WTC11 (cell line): ENCODE results near the gene USH2A. TPM values are rescaled to one million over a fixed set of nuclear protein-coding genes. Genes with fewer than 3 reads are reported as not detected.

ENCODE experiments used
- ATAC-seq: fragments of 200-7000 bp; cut with Tn5 transposase; 2 replicates; pipeline ENCODE4 v1.10.0; 2021; ENCODE audit warnings: mild to moderate bottlenecking, moderate library complexity
- CTCF ChIA-PET: fragments of 300-600 bp; sonication (Branson Sonifier 250); formaldehyde crosslinking; loops from one replicate; lab custom pipeline; 2021; ENCODE audit warnings: antibody characterized with exemption; lab: Charles Lee
- POLR2A ChIA-PET: fragments of 350-600 bp; sonication (Branson Sonifier 250); formaldehyde crosslinking; loops from one replicate; lab custom pipeline; 2021; ENCODE audit warnings: antibody characterized with exemption; lab: Charles Lee
- DNase-seq: peaks from one replicate; pipeline ENCODE4 v3.0.0; 2021; ENCODE audit warnings: low spot score
- H3K27ac Mint-ChIP-seq: 2 replicates; pipeline ENCODE4 v1.8.0; 2021; ENCODE audit warnings: mixed read lengths
- H3K27me3 Mint-ChIP-seq: 2 replicates; pipeline ENCODE4 v1.8.0; 2021; ENCODE audit warnings: low read depth, mild to moderate bottlenecking, moderate library complexity, mixed read lengths
- H3K36me3 Mint-ChIP-seq: 2 replicates; pipeline ENCODE4 v1.8.0; 2021; ENCODE audit warnings: mixed read lengths
- H3K4me1 Mint-ChIP-seq: 2 replicates; pipeline ENCODE4 v1.8.0; 2022; ENCODE audit warnings: mixed read lengths
- H3K4me3 Mint-ChIP-seq: 2 replicates; pipeline ENCODE4 v1.8.0; 2021; ENCODE audit warnings: mild to moderate bottlenecking, moderate library complexity, mixed read lengths
- H3K9me3 Mint-ChIP-seq: 2 replicates; pipeline ENCODE4 v1.8.0; 2021; ENCODE audit warnings: mixed read lengths
- CREB1 ChIP-seq: sonication (generic); formaldehyde crosslinking; IDR thresholded peaks from 2 replicates; pipeline ENCODE4 v1.8.0; 2023; ENCODE audit warnings: mild to moderate bottlenecking, missing genetic modification reagents
- ETV6 ChIP-seq: sonication (generic); formaldehyde crosslinking; IDR thresholded peaks from 2 replicates; pipeline ENCODE4 v1.8.1; 2022; ENCODE audit warnings: mild to moderate bottlenecking, missing genetic modification reagents
- FOXP1 ChIP-seq: sonication (generic); formaldehyde crosslinking; IDR thresholded peaks from 2 replicates; pipeline ENCODE4 v1.8.0; 2022; ENCODE audit warnings: missing genetic modification reagents, mild to moderate bottlenecking, moderate library complexity, borderline replicate concordance
- GRHL2 ChIP-seq: fragments of 250-450 bp; sonication (Bioruptor Pico); IDR thresholded peaks from 2 replicates; pipeline ENCODE4 v1.8.0; 2022; ENCODE audit warnings: mild to moderate bottlenecking, moderate library complexity; ENCODE audit not compliant: insufficient replicate concordance, severe bottlenecking
- GTF2I ChIP-seq: fragments of 250-450 bp; sonication (Bioruptor Pico); conservative IDR thresholded peaks from 2 replicates; pipeline ENCODE4 v1.4.0; 2021; ENCODE audit warnings: mild to moderate bottlenecking
- JAZF1 ChIP-seq: fragments of 250-450 bp; sonication (Bioruptor Pico); IDR thresholded peaks from 2 replicates; pipeline ENCODE4 v1.9.0; 2021; ENCODE audit warnings: moderate library complexity, mild to moderate bottlenecking, inconsistent platforms
- MXD4 ChIP-seq: fragments of 250-450 bp; sonication (Bioruptor Pico); IDR thresholded peaks from 2 replicates; pipeline ENCODE4 v1.8.0; 2021; ENCODE audit warnings: mild to moderate bottlenecking, moderate library complexity, borderline replicate concordance
- MYBL2 ChIP-seq: sonication (generic); formaldehyde crosslinking; IDR thresholded peaks from 2 replicates; pipeline ENCODE4 v1.8.1; 2023; ENCODE audit warnings: mild to moderate bottlenecking, moderate library complexity, missing genetic modification reagents
- NFATC4 ChIP-seq: fragments of 250-450 bp; sonication (Bioruptor Pico); IDR thresholded peaks from 2 replicates; pipeline ENCODE4 v1.9.0; 2021; ENCODE audit warnings: mild to moderate bottlenecking
- NFYB ChIP-seq: sonication (generic); formaldehyde crosslinking; conservative IDR thresholded peaks from 2 replicates; pipeline ENCODE4 v1.8.0; 2022; ENCODE audit warnings: low read depth, missing genetic modification reagents
- NR2C2 ChIP-seq: sonication (generic); formaldehyde crosslinking; IDR thresholded peaks from 2 replicates; pipeline ENCODE4 v1.8.0; 2022; ENCODE audit warnings: mild to moderate bottlenecking, missing genetic modification reagents
- PRRX2 ChIP-seq: fragments of 250-450 bp; sonication (Bioruptor Pico); IDR thresholded peaks from 2 replicates; pipeline ENCODE4 v1.8.0; 2021; ENCODE audit warnings: mild to moderate bottlenecking
- SMAD4 ChIP-seq: sonication (generic); formaldehyde crosslinking; IDR thresholded peaks from 2 replicates; pipeline ENCODE4 v1.8.0; 2022; ENCODE audit warnings: mild to moderate bottlenecking, missing genetic modification reagents
- ZNF219 ChIP-seq: sonication (generic); formaldehyde crosslinking; IDR thresholded peaks from 2 replicates; pipeline ENCODE4 v1.8.0; 2023; ENCODE audit warnings: missing genetic modification reagents, mild to moderate bottlenecking, borderline replicate concordance
- ZNF232 ChIP-seq: sonication (generic); formaldehyde crosslinking; IDR thresholded peaks from 2 replicates; pipeline ENCODE4 v1.8.0; 2022; ENCODE audit warnings: mild to moderate bottlenecking, missing genetic modification reagents
- ZNF263 ChIP-seq: sonication (generic); formaldehyde crosslinking; IDR thresholded peaks from 2 replicates; pipeline ENCODE4 v1.8.1; 2022; ENCODE audit warnings: low read depth, mild to moderate bottlenecking, moderate library complexity, missing genetic modification reagents
- total RNA-seq: library from RNA; stranded (reverse); gene quantifications from 3 replicates; pipeline ENCODE4 v1.2.3, GENCODE V29; 2021
- TF ChIP-seq, protein P1 (sequence below): fragments of 250-450 bp; sonication (Bioruptor Pico); conservative IDR thresholded peaks from 2 replicates; pipeline ENCODE4 v1.9.0; 2021; ENCODE audit warnings: mild to moderate bottlenecking
- TF ChIP-seq, protein P2 (sequence below): sonication (generic); formaldehyde crosslinking; IDR thresholded peaks from 2 replicates; pipeline ENCODE4 v1.8.1; 2022; ENCODE audit warnings: mild to moderate bottlenecking, missing genetic modification reagents, moderate library complexity, borderline replicate concordance
- TF ChIP-seq, protein P3 (sequence below): sonication (generic); formaldehyde crosslinking; IDR thresholded peaks from 2 replicates; pipeline ENCODE4 v1.8.1; 2022; ENCODE audit warnings: low read depth, mild to moderate bottlenecking, moderate library complexity, missing genetic modification reagents, borderline replicate concordance
- TF ChIP-seq, protein P4 (sequence below): fragments of 250-450 bp; sonication (Bioruptor Pico); IDR thresholded peaks from 2 replicates; pipeline ENCODE4 v2.1.2; 2022; ENCODE audit warnings: mild to moderate bottlenecking, moderate library complexity
- TF ChIP-seq, protein P5 (sequence below): sonication (generic); formaldehyde crosslinking; conservative IDR thresholded peaks from 2 replicates; pipeline ENCODE4 v1.8.1; 2022; ENCODE audit warnings: mild to moderate bottlenecking, missing genetic modification reagents
- TF ChIP-seq, protein P6 (sequence below): sonication (generic); formaldehyde crosslinking; IDR thresholded peaks from 2 replicates; pipeline ENCODE4 v1.8.1; 2023; ENCODE audit warnings: mild to moderate bottlenecking, missing genetic modification reagents

USH2A gene
- total RNA-seq, 1 experiment from 2014 or later = 0.37 TPM

DNA sequence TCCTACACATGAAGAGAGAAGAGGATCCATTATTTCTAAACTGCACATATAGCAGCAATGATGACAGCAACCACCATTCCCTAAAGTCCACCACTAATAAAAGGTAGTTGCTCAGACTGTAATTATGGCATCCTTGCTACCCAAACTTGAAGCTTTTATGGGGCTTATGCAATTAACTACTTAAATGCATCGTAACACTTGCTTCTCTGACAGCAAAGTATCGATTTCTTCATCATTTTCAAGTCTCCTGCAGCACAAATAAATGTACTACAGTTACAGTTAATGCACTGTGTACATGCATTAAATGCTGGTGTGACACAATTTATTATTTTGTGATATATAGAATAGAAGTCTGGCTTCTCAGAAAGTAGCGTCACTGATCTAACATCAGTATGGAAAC is 241.7 kb downstream of the USH2A start:
- ChIA-PET POLR2A (no interaction called here), CTCF (interaction anchor here (3.2 kb wide), 1 partner anchor 40 kb away, joined by 17 read pairs; no protein-coding TSS in a partner anchor)
- DNase-seq = no peak
- Mint-ChIP-seq H3K4me1 (peaks cover 49% of the 10 kb centered on the region), H3K4me3 (no peak overlapping the region), H3K9me3 (no peaks in the 10 kb centered on the region), H3K27ac (no peak overlapping the region), H3K36me3 (no peaks in the 10 kb centered on the region), H3K27me3 (no peaks in the 10 kb centered on the region)
- ATAC-seq = no peak
- TF ChIP-seq, protein P1, sequence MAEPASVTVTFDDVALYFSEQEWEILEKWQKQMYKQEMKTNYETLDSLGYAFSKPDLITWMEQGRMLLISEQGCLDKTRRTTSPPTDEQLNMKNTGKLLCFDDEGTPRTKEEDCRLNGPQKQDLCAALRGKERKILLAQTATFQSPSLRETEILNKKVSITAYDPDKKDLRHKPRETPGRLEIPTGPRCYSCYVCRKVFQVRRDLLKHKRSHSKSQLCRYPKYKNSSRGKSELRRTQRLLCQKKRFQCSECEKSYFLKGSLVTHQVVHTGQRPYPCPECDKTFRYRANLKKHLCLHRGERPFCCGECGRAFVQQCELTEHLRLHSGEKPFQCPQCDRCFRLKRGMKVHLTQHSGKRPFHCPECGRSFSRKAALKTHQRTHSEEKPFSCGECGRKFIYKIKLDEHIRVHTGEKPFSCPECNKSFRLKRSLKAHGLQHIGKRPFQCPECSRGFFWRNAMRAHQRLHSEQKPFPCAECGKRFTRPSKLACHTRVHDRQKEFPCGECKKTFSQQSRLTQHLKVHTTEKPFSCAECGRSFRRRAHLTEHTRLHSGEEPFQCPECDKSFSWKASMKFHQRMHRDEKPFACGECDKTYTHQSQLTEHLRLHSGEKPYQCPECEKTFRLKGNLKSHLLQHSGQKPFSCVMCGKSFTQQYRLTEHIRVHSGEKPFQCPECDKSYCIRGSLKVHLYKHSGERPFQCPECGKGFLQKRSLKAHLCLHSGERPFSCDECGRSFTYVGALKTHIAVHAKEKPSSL (CRISPR knock-in tag) = no peak
- TF ChIP-seq, protein P2, sequence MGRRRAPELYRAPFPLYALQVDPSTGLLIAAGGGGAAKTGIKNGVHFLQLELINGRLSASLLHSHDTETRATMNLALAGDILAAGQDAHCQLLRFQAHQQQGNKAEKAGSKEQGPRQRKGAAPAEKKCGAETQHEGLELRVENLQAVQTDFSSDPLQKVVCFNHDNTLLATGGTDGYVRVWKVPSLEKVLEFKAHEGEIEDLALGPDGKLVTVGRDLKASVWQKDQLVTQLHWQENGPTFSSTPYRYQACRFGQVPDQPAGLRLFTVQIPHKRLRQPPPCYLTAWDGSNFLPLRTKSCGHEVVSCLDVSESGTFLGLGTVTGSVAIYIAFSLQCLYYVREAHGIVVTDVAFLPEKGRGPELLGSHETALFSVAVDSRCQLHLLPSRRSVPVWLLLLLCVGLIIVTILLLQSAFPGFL (CRISPR knock-in tag) = no peak
- TF ChIP-seq SMAD4 (CRISPR knock-in tag) (no peak), NFYB (CRISPR knock-in tag) (no peak), FOXP1 (CRISPR knock-in tag) (no peak), NFATC4 (no peak), ZNF232 (no peak), JAZF1 (no peak), PRRX2 (CRISPR knock-in tag) (no peak)
- TF ChIP-seq, protein P3, sequence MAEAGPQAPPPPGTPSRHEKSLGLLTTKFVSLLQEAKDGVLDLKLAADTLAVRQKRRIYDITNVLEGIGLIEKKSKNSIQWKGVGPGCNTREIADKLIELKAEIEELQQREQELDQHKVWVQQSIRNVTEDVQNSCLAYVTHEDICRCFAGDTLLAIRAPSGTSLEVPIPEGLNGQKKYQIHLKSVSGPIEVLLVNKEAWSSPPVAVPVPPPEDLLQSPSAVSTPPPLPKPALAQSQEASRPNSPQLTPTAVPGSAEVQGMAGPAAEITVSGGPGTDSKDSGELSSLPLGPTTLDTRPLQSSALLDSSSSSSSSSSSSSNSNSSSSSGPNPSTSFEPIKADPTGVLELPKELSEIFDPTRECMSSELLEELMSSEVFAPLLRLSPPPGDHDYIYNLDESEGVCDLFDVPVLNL (CRISPR knock-in tag) = no peak
- TF ChIP-seq, all 79 proteins: peak for 0

DNA sequence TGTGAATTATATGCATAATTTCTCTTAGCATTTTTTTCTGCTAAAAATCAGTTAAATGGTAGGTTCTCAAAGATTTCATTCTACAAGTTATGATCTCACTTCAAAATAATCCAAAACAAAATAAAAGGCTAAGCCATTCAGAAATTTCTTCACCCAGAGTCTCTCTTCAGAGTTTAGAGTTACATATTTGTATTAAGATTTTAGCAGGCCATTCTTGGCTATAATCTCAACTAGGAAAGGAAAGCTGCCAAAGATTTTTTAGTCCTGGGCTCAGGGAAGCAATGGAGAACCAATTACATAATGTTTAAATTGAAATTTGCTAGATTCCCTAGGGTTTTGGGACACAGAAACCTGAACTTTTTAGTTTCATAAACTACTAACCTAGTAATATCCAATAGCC is 245.0 kb downstream of the USH2A start:
- H3K4me3 Mint-ChIP-seq = no peak overlapping the region
- ChIA-PET POLR2A (no interaction called here), CTCF (no interaction called here)
- H3K36me3 Mint-ChIP-seq = no peaks in the 10 kb centered on the region
- H3K4me1 Mint-ChIP-seq = peaks cover 27% of the 10 kb centered on the region
- no peaks in the 10 kb centered on the region for H3K9me3 Mint-ChIP-seq
- DNase-seq (no peak), ATAC-seq (no peak)
- H3K27ac Mint-ChIP-seq = peak overlapping the region; percentile 33; the same call in 1 of the 2 replicates
- H3K27me3 Mint-ChIP-seq = no peaks in the 10 kb centered on the region
- TF ChIP-seq MYBL2 (no peak), GTF2I (no peak), ZNF263 (CRISPR knock-in tag) (no peak), GRHL2 (CRISPR knock-in tag) (no peak), CREB1 (CRISPR knock-in tag) (no peak), JAZF1 (no peak), PRRX2 (CRISPR knock-in tag) (no peak), ETV6 (no peak), NR2C2 (no peak), ZNF219 (CRISPR knock-in tag) (no peak), MXD4 (CRISPR knock-in tag) (no peak)
- TF ChIP-seq, protein P4, sequence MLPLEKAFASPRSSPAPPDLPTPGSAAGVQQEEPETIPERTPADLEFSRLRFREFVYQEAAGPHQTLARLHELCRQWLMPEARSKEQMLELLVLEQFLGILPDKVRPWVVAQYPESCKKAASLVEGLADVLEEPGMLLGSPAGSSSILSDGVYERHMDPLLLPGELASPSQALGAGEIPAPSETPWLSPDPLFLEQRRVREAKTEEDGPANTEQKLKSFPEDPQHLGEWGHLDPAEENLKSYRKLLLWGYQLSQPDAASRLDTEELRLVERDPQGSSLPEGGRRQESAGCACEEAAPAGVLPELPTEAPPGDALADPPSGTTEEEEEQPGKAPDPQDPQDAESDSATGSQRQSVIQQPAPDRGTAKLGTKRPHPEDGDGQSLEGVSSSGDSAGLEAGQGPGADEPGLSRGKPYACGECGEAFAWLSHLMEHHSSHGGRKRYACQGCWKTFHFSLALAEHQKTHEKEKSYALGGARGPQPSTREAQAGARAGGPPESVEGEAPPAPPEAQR (CRISPR knock-in tag) = no peak
- TF ChIP-seq, protein P3 (CRISPR knock-in tag) = no peak
- TF ChIP-seq, protein P5, sequence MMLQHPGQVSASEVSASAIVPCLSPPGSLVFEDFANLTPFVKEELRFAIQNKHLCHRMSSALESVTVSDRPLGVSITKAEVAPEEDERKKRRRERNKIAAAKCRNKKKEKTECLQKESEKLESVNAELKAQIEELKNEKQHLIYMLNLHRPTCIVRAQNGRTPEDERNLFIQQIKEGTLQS (CRISPR knock-in tag) = no peak
- TF ChIP-seq, protein P6, sequence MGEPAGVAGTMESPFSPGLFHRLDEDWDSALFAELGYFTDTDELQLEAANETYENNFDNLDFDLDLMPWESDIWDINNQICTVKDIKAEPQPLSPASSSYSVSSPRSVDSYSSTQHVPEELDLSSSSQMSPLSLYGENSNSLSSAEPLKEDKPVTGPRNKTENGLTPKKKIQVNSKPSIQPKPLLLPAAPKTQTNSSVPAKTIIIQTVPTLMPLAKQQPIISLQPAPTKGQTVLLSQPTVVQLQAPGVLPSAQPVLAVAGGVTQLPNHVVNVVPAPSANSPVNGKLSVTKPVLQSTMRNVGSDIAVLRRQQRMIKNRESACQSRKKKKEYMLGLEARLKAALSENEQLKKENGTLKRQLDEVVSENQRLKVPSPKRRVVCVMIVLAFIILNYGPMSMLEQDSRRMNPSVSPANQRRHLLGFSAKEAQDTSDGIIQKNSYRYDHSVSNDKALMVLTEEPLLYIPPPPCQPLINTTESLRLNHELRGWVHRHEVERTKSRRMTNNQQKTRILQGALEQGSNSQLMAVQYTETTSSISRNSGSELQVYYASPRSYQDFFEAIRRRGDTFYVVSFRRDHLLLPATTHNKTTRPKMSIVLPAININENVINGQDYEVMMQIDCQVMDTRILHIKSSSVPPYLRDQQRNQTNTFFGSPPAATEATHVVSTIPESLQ (CRISPR knock-in tag) = no peak
